SK-N-SH (cell line): ENCODE results near the gene ANKRD60. TPM values are rescaled to one million over a fixed set of nuclear protein-coding genes. Genes with fewer than 3 reads are reported as not detected.
A peak's percentile ranks its signal among the peaks of the same experiment; 100 is the strongest.

Experiments
- CTCF ChIA-PET: fragments of 300-600, 350-600 bp; formaldehyde crosslinking; extraction: SDS; loops from one replicate; lab custom pipeline; 2021; lab: Yijun Ruan, JAX
- POLR2A ChIA-PET: fragments of 350-600 bp; sonication (Branson Sonifier 250); formaldehyde crosslinking; extraction: SDS; loops from one replicate; lab custom pipeline; 2020; ENCODE audit warnings: antibody characterized with exemption, inconsistent platforms; lab: Yijun Ruan, JAX
- DNase-seq: peaks from one replicate; pipeline ENCODE4 v3.0.0; 2012
- H2AFZ ChIP-seq: fragments of 200-600 bp; sonication (generic); 2 replicates; pipeline ENCODE4 v1.8.1; 2016; ENCODE audit warnings: antibody characterized with exemption, mild to moderate bottlenecking, low read depth
- H3F3A ChIP-seq: fragments of 200-600 bp; sonication (generic); replicated peaks from 2 replicates; pipeline ENCODE3; 2016; ENCODE audit warnings: antibody characterized with exemption, mild to moderate bottlenecking; ENCODE audit not compliant: insufficient read depth
- H3K27ac ChIP-seq, 2 experiments: fragments of 200-500 bp in 1 of 2; fragments of 200-600 bp in 1 of 2; sonication (Bioruptor generic) in 1 of 2; sonication (generic), shearing (Covaris generic) in 1 of 2; 2 replicates each; pipeline versions ENCODE4 v1.5.1 to v1.6.1; 2014 to 2016; ENCODE audit warnings: low read depth in 2 of 2, inconsistent platforms in 1 of 2, low read length in 1 of 2, mild to moderate bottlenecking in 1 of 2, mixed read lengths in 1 of 2
- H3K27me3 ChIP-seq: fragments of 200-600 bp; sonication (generic), shearing (Covaris generic); 2 replicates; pipeline ENCODE4 v1.6.1; 2016; ENCODE audit warnings: mixed run types; ENCODE audit not compliant: insufficient read depth
- H3K36me3 ChIP-seq, 2 experiments: fragments of 200-500 bp in 1 of 2; fragments of 200-600 bp in 1 of 2; sonication (Bioruptor generic) in 1 of 2; sonication (generic) in 1 of 2; replicated peaks in 1 of 2; 2 replicates each; pipeline versions ENCODE3 to v1.5.1; 2014 to 2016; ENCODE audit warnings: low read length in 1 of 2, mild to moderate bottlenecking in 1 of 2; ENCODE audit not compliant: insufficient read depth in 2 of 2, control insufficient read depth in 1 of 2
- H3K4me1 ChIP-seq, 2 experiments: fragments of 200-500 bp in 1 of 2; fragments of 200-600 bp in 1 of 2; sonication (Bioruptor generic) in 1 of 2; sonication (generic), shearing (Covaris generic) in 1 of 2; 2 replicates each; pipeline versions ENCODE4 v1.5.1 to v1.6.1; 2014 to 2016; ENCODE audit warnings: low read depth in 1 of 2, low read length in 1 of 2, mixed run types in 1 of 2; ENCODE audit not compliant: insufficient read depth in 2 of 2, control insufficient read depth in 1 of 2
- H3K4me2 ChIP-seq: fragments of 200-600 bp; sonication (generic), shearing (Covaris generic); 2 replicates; pipeline ENCODE4 v1.6.1; 2017; ENCODE audit warnings: mixed run types
- H3K4me3 ChIP-seq, 2 experiments: fragments of 200-500 bp in 1 of 2; fragments of 200-600 bp in 1 of 2; sonication (Bioruptor generic) in 1 of 2; sonication (generic), shearing (Covaris generic) in 1 of 2; 2 replicates each; pipeline versions ENCODE4 v1.5.1 to v1.8.1; 2014 to 2016; ENCODE audit warnings: low read depth in 2 of 2, inconsistent platforms in 1 of 2, low read length in 1 of 2, mild to moderate bottlenecking in 1 of 2, mixed read lengths in 1 of 2, moderate library complexity in 1 of 2
- H3K79me2 ChIP-seq: fragments of 200-600 bp; sonication (generic); 2 replicates; pipeline ENCODE4 v1.8.1; 2017; ENCODE audit warnings: mild to moderate bottlenecking; ENCODE audit not compliant: insufficient read depth
- H3K9ac ChIP-seq: fragments of 200-600 bp; sonication (generic); 2 replicates; pipeline ENCODE4 v1.6.1; 2017; ENCODE audit warnings: mixed run types
- H3K9me2 ChIP-seq: fragments of 200-600 bp; sonication (generic); 2 replicates; pipeline ENCODE4 v1.6.1; 2017; ENCODE audit warnings: mixed run types
- H3K9me3 ChIP-seq: fragments of 200-600 bp; sonication (generic); 2 replicates; pipeline ENCODE4 v1.6.1; 2017; ENCODE audit warnings: mixed run types, mild to moderate bottlenecking, moderate library complexity
- H4K20me1 ChIP-seq: fragments of 200-600 bp; sonication (generic); 2 replicates; pipeline ENCODE4 v1.6.1; 2017; ENCODE audit warnings: mild to moderate bottlenecking, mixed run types; ENCODE audit not compliant: insufficient read depth
- CHD2 ChIP-seq: fragments of 150-350 bp; IDR thresholded peaks from 2 replicates; pipeline ENCODE4 v1.6.1; 2018; ENCODE audit warnings: low read length; ENCODE audit not compliant: partially characterized antibody
- ELF1 ChIP-seq: IDR thresholded peaks from 2 replicates; pipeline ENCODE4 v1.4.0; 2012
- EP300 ChIP-seq, 2 experiments: IDR thresholded peaks; 2 replicates each; pipeline versions ENCODE4 v1.4.0 to v1.6.1; 2012; ENCODE audit warnings: borderline replicate concordance in 1 of 2, low read depth in 1 of 2, low read length in 1 of 2
- EZH2phosphoT487 ChIP-seq: fragments of 200-600 bp; sonication (generic); IDR thresholded peaks from 2 replicates; pipeline ENCODE4 v1.6.1; 2017; ENCODE audit warnings: low read depth, mixed run types, mild to moderate bottlenecking, antibody characterized with exemption, moderate library complexity, borderline replicate concordance
- FOSL2 ChIP-seq: IDR thresholded peaks from 2 replicates; pipeline ENCODE4 v1.4.0; 2012; ENCODE audit warnings: low read depth, mild to moderate bottlenecking, moderate library complexity, borderline replicate concordance
- GABPA ChIP-seq: IDR thresholded peaks from 2 replicates; pipeline ENCODE4 v1.4.0; 2012; ENCODE audit warnings: low read depth, mild to moderate bottlenecking
- JUND ChIP-seq: IDR thresholded peaks from 2 replicates; pipeline ENCODE4 v1.4.0; 2012
- MEF2A ChIP-seq: IDR thresholded peaks from 2 replicates; pipeline ENCODE4 v1.4.0; 2012; ENCODE audit warnings: low read depth, borderline replicate concordance
- NRF1 ChIP-seq: IDR thresholded peaks from 2 replicates; pipeline ENCODE4 v1.6.1; 2012; ENCODE audit warnings: low read depth, mild to moderate bottlenecking, low read length
- RAD21 ChIP-seq: IDR thresholded peaks from 2 replicates; pipeline ENCODE4 v1.6.1; 2012; ENCODE audit warnings: mild to moderate bottlenecking, low read length
- RCOR1 ChIP-seq: fragments of 150-350 bp; IDR thresholded peaks from 2 replicates; pipeline ENCODE4 v1.6.1; 2017; ENCODE audit warnings: antibody characterized with exemption, low read length
- RXRA ChIP-seq: IDR thresholded peaks from 2 replicates; pipeline ENCODE4 v1.4.0; 2012; ENCODE audit warnings: low read depth, mild to moderate bottlenecking, borderline replicate concordance
- SIN3A ChIP-seq: IDR thresholded peaks from 2 replicates; pipeline ENCODE4 v1.6.1; 2012; ENCODE audit warnings: low read depth, mild to moderate bottlenecking, low read length, moderate library complexity, borderline replicate concordance
- SMC3 ChIP-seq: IDR thresholded peaks from 2 replicates; pipeline ENCODE4 v1.6.1; 2012; ENCODE audit warnings: low read depth, low read length, improper control_type of control experiment
- TEAD4 ChIP-seq: IDR thresholded peaks from 2 replicates; pipeline ENCODE4 v1.4.0; 2012; ENCODE audit warnings: mild to moderate bottlenecking, borderline replicate concordance; ENCODE audit not compliant: insufficient read depth
- YY1 ChIP-seq: IDR thresholded peaks from 2 replicates; pipeline ENCODE4 v1.4.0; 2012; ENCODE audit warnings: low read depth, mild to moderate bottlenecking
- WGBS: methylation state at CpG from one replicate; pipeline ENCODE4 v1.1.6; 2017; ENCODE audit warnings: low lambda C conversion rate; 5-methylcytosine and 5-hydroxymethylcytosine counted together
- polyA plus RNA-seq, 3 experiments: library from polyadenylated mRNA; depleted of rRNA; stranded (reverse); fragments of >200 nt; gene quantifications; 2 replicates each; pipeline ENCODE4 v1.2.3, GENCODE V29; 2012
- TF ChIP-seq, protein P1 (sequence below): IDR thresholded peaks from 2 replicates; pipeline ENCODE4 v1.4.0; 2012; ENCODE audit warnings: low read depth
- TF ChIP-seq, protein P2 (sequence below): IDR thresholded peaks from 2 replicates; pipeline ENCODE4 v1.4.0; 2012; ENCODE audit warnings: low read depth, borderline replicate concordance
- TF ChIP-seq, protein P3 (sequence below): IDR thresholded peaks from 2 replicates; pipeline ENCODE4 v1.4.0; 2012; ENCODE audit warnings: low read depth, borderline replicate concordance
- TF ChIP-seq, protein P4 (sequence below): fragments of 200-600 bp; sonication (generic); IDR thresholded peaks from 2 replicates; pipeline ENCODE4 v1.6.1; 2017; ENCODE audit warnings: antibody characterized with exemption, mild to moderate bottlenecking, moderate library complexity
- TF ChIP-seq, protein P5 (sequence below): IDR thresholded peaks from 2 replicates; pipeline ENCODE4; 2012
- TF ChIP-seq, protein P6 (sequence below): fragments of 150-350 bp; IDR thresholded peaks from 2 replicates; pipeline ENCODE4 v1.6.1; 2017; ENCODE audit warnings: antibody characterized with exemption, low read length, low read depth, borderline replicate concordance

ANKRD60 gene
- polyA plus RNA-seq, 1 of the 3 experiments (the other 2 are of a cell fraction), result not detected

DNA sequence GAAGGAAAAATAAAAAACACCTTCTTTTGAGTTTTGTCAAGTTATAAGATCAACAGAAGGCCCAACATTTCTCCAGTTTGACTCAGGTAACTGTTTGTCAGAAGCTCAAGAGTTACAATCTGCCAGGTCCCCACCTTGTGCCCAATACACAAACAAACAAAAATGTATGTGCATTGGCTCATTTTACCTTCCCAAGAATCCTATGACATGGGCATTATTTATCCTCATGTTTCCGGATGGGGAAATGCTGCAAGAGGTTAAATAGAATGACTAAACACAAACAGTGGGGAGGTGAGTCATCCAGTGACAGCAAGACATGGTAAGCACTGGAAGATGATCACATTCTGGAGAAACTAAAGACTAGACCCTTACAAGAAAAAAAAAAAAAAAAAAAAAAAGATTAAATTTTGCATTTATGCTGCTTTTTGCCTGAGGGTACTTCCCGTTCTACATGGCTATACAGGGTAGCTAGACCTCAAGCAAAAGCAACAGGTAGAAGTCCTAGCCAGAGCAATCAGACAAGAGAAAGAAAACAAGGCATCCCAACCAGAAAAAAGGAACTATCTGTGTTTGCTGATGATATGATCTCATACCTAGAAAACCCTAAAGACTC is 23.6 kb upstream of the ANKRD60 start:
- Histone ChIP-seq H3K79me2 (peaks cover 61% of the 10 kb centered on the region), H2AFZ (no peak overlapping the region), H4K20me1 (no peaks in the 10 kb centered on the region), H3K9me2 (no peaks in the 10 kb centered on the region), H3K4me1 (peaks cover 3 to 5% of the 10 kb centered on the region in 2 experiments; a peak in 2 of 4 replicates), H3K4me2 (no peak overlapping the region), H3K36me3 (peaks cover 12 to 56% of the 10 kb centered on the region in 2 experiments), H3F3A (peaks cover 20% of the 10 kb centered on the region), H3K9me3 (no peaks in the 10 kb centered on the region; the same call in 1 of the 2 replicates), H3K9ac (no peak overlapping the region; the same call in 1 of the 2 replicates), H3K4me3 (peak overlapping the region in 1 of 2 experiments; percentile 8; a peak in 1 of 4 replicates), H3K27ac (peak overlapping the region in 1 of 2 experiments; percentile 79; a peak in 2 of 4 replicates), H3K27me3 (no peaks in the 10 kb centered on the region)
- CTCF ChIA-PET, result interaction anchor here (1.1 to 1.6 kb wide), 3 partner anchors 13 to 612 kb away, joined by 3 to 4 read pairs (median 4); no protein-coding TSS in a partner anchor
- POLR2A ChIA-PET, result no interaction called here
- no peak for DNase-seq
- WGBS, result 35% methylated on average over 2 of the region's 2 CpGs
- TF ChIP-seq EP300 (IDR thresholded peaks at IDR 0.05; ENCODE audit: borderline replicate concordance in 1 of 2, low read depth in 1 of 2, low read length in 1 of 2) (peak in 1 of 2 experiments; percentile 67; a peak in 1 of 4 replicates), RXRA (no peak), ELF1 (no peak), FOSL2 (peak; percentile 84), SIN3A (peak; percentile 70; the same call in 1 of the 2 replicates), MEF2A (no peak), EZH2phosphoT487 (no peak), RAD21 (no peak), SMC3 (no peak), YY1 (no peak), TEAD4 (peak; percentile 23; the same call in 1 of the 2 replicates), NRF1 (no peak), CHD2 (no peak), JUND (peak; percentile 89), GABPA (peak; percentile 23; the same call in 1 of the 2 replicates), RCOR1 (no peak)
- TF ChIP-seq, protein P1, sequence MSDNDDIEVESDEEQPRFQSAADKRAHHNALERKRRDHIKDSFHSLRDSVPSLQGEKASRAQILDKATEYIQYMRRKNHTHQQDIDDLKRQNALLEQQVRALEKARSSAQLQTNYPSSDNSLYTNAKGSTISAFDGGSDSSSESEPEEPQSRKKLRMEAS, result peak; percentile 45; the same call in 1 of the 2 replicates
- TF ChIP-seq, protein P2, sequence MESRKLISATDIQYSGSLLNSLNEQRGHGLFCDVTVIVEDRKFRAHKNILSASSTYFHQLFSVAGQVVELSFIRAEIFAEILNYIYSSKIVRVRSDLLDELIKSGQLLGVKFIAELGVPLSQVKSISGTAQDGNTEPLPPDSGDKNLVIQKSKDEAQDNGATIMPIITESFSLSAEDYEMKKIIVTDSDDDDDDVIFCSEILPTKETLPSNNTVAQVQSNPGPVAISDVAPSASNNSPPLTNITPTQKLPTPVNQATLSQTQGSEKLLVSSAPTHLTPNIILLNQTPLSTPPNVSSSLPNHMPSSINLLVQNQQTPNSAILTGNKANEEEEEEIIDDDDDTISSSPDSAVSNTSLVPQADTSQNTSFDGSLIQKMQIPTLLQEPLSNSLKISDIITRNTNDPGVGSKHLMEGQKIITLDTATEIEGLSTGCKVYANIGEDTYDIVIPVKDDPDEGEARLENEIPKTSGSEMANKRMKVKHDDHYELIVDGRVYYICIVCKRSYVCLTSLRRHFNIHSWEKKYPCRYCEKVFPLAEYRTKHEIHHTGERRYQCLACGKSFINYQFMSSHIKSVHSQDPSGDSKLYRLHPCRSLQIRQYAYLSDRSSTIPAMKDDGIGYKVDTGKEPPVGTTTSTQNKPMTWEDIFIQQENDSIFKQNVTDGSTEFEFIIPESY, result no peak
- TF ChIP-seq, protein P3, sequence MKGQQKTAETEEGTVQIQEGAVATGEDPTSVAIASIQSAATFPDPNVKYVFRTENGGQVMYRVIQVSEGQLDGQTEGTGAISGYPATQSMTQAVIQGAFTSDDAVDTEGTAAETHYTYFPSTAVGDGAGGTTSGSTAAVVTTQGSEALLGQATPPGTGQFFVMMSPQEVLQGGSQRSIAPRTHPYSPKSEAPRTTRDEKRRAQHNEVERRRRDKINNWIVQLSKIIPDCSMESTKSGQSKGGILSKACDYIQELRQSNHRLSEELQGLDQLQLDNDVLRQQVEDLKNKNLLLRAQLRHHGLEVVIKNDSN, result no peak
- TF ChIP-seq, protein P4, sequence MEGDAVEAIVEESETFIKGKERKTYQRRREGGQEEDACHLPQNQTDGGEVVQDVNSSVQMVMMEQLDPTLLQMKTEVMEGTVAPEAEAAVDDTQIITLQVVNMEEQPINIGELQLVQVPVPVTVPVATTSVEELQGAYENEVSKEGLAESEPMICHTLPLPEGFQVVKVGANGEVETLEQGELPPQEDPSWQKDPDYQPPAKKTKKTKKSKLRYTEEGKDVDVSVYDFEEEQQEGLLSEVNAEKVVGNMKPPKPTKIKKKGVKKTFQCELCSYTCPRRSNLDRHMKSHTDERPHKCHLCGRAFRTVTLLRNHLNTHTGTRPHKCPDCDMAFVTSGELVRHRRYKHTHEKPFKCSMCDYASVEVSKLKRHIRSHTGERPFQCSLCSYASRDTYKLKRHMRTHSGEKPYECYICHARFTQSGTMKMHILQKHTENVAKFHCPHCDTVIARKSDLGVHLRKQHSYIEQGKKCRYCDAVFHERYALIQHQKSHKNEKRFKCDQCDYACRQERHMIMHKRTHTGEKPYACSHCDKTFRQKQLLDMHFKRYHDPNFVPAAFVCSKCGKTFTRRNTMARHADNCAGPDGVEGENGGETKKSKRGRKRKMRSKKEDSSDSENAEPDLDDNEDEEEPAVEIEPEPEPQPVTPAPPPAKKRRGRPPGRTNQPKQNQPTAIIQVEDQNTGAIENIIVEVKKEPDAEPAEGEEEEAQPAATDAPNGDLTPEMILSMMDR, result no peak
- TF ChIP-seq, protein P5, sequence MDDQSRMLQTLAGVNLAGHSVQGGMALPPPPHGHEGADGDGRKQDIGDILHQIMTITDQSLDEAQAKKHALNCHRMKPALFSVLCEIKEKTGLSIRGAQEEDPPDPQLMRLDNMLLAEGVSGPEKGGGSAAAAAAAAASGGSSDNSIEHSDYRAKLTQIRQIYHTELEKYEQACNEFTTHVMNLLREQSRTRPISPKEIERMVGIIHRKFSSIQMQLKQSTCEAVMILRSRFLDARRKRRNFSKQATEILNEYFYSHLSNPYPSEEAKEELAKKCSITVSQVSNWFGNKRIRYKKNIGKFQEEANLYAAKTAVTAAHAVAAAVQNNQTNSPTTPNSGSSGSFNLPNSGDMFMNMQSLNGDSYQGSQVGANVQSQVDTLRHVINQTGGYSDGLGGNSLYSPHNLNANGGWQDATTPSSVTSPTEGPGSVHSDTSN, result peak; percentile 72
- TF ChIP-seq, protein P6, sequence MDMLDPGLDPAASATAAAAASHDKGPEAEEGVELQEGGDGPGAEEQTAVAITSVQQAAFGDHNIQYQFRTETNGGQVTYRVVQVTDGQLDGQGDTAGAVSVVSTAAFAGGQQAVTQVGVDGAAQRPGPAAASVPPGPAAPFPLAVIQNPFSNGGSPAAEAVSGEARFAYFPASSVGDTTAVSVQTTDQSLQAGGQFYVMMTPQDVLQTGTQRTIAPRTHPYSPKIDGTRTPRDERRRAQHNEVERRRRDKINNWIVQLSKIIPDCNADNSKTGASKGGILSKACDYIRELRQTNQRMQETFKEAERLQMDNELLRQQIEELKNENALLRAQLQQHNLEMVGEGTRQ, result no peak
